Liver (tissue), 9 donors: ENCODE measurements around the gene EPS8. TPM values are rescaled to one million over a fixed set of nuclear protein-coding genes. Genes with fewer than 3 reads are reported as not detected.

Source experiments
- DNase-seq: peaks from one replicate; pipeline ENCODE4 v3.0.0-alpha.2; 2017; ENCODE audit warnings: low spot score
- H3K27ac ChIP-seq, 2 donors: one replicate each; pipeline ENCODE4 v1.7.0; 2013; ENCODE audit warnings: inconsistent platforms in 2 of 2, low read length in 2 of 2, control low read depth in 1 of 2, low read depth in 1 of 2, mild to moderate bottlenecking in 1 of 2
- H3K27me3 ChIP-seq, 4 donors: one replicate each; pipeline versions ENCODE4 v1.6.1 to v1.7.0; 2013; ENCODE audit warnings: low read length in 3 of 4, inconsistent platforms in 1 of 4, mild to moderate bottlenecking in 1 of 4, moderate library complexity in 1 of 4; ENCODE audit not compliant: control insufficient read depth in 4 of 4, insufficient read depth in 4 of 4
- H3K36me3 ChIP-seq, 4 donors: one replicate each; pipeline versions ENCODE4 v1.6.1 to v1.7.0; 2013; ENCODE audit warnings: low read length in 3 of 4, mild to moderate bottlenecking in 3 of 4, low read depth in 1 of 4, moderate library complexity in 1 of 4; ENCODE audit not compliant: control insufficient read depth in 4 of 4, insufficient read depth in 3 of 4
- H3K4me1 ChIP-seq, 4 donors: one replicate each; pipeline versions ENCODE4 v1.6.1 to v1.7.0; 2013; ENCODE audit warnings: low read length in 3 of 4, mild to moderate bottlenecking in 3 of 4, moderate library complexity in 1 of 4; ENCODE audit not compliant: control insufficient read depth in 4 of 4, insufficient read depth in 4 of 4
- H3K4me3 ChIP-seq, 3 donors: one replicate each; pipeline versions ENCODE4 v1.6.1 to v1.7.0; 2013; ENCODE audit warnings: low read length in 3 of 3, control low read depth in 1 of 3, low read depth in 1 of 3, mild to moderate bottlenecking in 1 of 3
- H3K9ac ChIP-seq, 2 donors: one replicate each; pipeline ENCODE4 v1.7.0; 2013; ENCODE audit warnings: low read length in 2 of 2, mild to moderate bottlenecking in 2 of 2, moderate library complexity in 2 of 2, control low read depth in 1 of 2, low read depth in 1 of 2
- H3K9me3 ChIP-seq, 4 donors: one replicate each; pipeline versions ENCODE4 v1.6.1 to v1.7.0; 2013; ENCODE audit warnings: low read length in 3 of 4; ENCODE audit not compliant: control insufficient read depth in 4 of 4
- ATF3 ChIP-seq: IDR thresholded peaks from 2 replicates; pipeline ENCODE4 v1.6.1; 2016; ENCODE audit warnings: antibody characterized with exemption
- CTCF ChIP-seq: fragments of 150-350 bp; IDR thresholded peaks from 2 replicates; pipeline ENCODE4 v1.5.1; 2017; ENCODE audit warnings: improper control_type of control experiment, low read depth, low read length; ENCODE audit not compliant: missing input control
- EGR1 ChIP-seq, 2 donors: IDR thresholded peaks; 2 replicates each; pipeline ENCODE4 v1.6.1; 2016 to 2018; ENCODE audit warnings: antibody characterized with exemption in 2 of 2, low read depth in 2 of 2
- FOXA1 ChIP-seq: IDR thresholded peaks from 2 replicates; pipeline ENCODE4 v1.6.1; 2016; ENCODE audit warnings: antibody characterized with exemption
- FOXA2 ChIP-seq: IDR thresholded peaks from 2 replicates; pipeline ENCODE4 v1.6.1; 2016; ENCODE audit warnings: antibody characterized with exemption
- GABPA ChIP-seq, 2 donors: IDR thresholded peaks in 1 of 2; conservative IDR thresholded peaks in 1 of 2; 2 replicates each; pipeline ENCODE4 v1.6.1; 2016; ENCODE audit warnings: antibody characterized with exemption in 2 of 2, mild to moderate bottlenecking in 1 of 2, moderate library complexity in 1 of 2
- HNF4A ChIP-seq, 2 donors: conservative IDR thresholded peaks; 2 replicates each; pipeline ENCODE4 v1.6.1; 2016; ENCODE audit warnings: antibody characterized with exemption in 2 of 2, mild to moderate bottlenecking in 2 of 2
- HNF4G ChIP-seq: IDR thresholded peaks from 2 replicates; pipeline ENCODE4 v1.6.1; 2016; ENCODE audit warnings: antibody characterized with exemption
- JUND ChIP-seq, 2 donors: IDR thresholded peaks; 2 replicates each; pipeline ENCODE4 v1.6.1; 2016; ENCODE audit warnings: antibody characterized with exemption in 2 of 2
- NR2F2 ChIP-seq: IDR thresholded peaks from 2 replicates; pipeline ENCODE4 v1.6.1; 2016; ENCODE audit warnings: antibody characterized with exemption
- RAD21 ChIP-seq, 2 donors: IDR thresholded peaks; 2 replicates each; pipeline ENCODE4 v1.6.1; 2016; ENCODE audit warnings: antibody characterized with exemption in 2 of 2, mild to moderate bottlenecking in 2 of 2
- REST ChIP-seq: IDR thresholded peaks from 2 replicates; pipeline ENCODE4 v1.6.1; 2016; ENCODE audit warnings: antibody characterized with exemption, mild to moderate bottlenecking
- RXRA ChIP-seq, 2 donors: IDR thresholded peaks; 2 replicates each; pipeline ENCODE4 v1.6.1; 2017 to 2018; ENCODE audit warnings: antibody characterized with exemption in 2 of 2, mild to moderate bottlenecking in 1 of 2
- SP1 ChIP-seq: IDR thresholded peaks from 2 replicates; pipeline ENCODE4 v1.6.1; 2018; ENCODE audit warnings: antibody characterized with exemption, mild to moderate bottlenecking
- TAF1 ChIP-seq: conservative IDR thresholded peaks from 2 replicates; pipeline ENCODE4 v1.6.1; 2016; ENCODE audit warnings: antibody characterized with exemption, mild to moderate bottlenecking
- YY1 ChIP-seq: IDR thresholded peaks from 2 replicates; pipeline ENCODE4 v1.6.1; 2016; ENCODE audit warnings: antibody characterized with exemption, mild to moderate bottlenecking
- WGBS: extraction: QIAGEN DNeasy Blood & Tissue Kit; methylation state at CpG from one replicate; pipeline ENCODE4 v1.1.7; 2013; 5-methylcytosine and 5-hydroxymethylcytosine counted together
- polyA plus RNA-seq, 2 donors: library from polyadenylated mRNA; stranded (reverse) in 1 of 2; unstranded in 1 of 2; fragments of 200-250 nt in 1 of 2; fragments of >200 nt in 1 of 2; fragmentation: Nextera tagmentation in 1 of 2; extraction: Ambion mirVana in 1 of 2; gene quantifications; one replicate each; pipeline versions ENCODE4 v1.2.1 to v1.2.3, GENCODE V29; 2013 to 2015
- total RNA-seq, 2 donors: library from RNA; depleted of rRNA; stranded (reverse); fragments of >200 nt; gene quantifications; one replicate each; pipeline ENCODE4 v1.2.3, GENCODE V29; 2014
- TF ChIP-seq, protein P1 (sequence below): IDR thresholded peaks from 2 replicates; pipeline ENCODE4 v1.6.1; 2016; ENCODE audit warnings: antibody characterized with exemption
- donor health status: healthy.
- donor health status: healthy.
- donor health status: healthy.
- donor health status: healthy.
- donor health status: healthy.

Gene EPS8
- total and polyA plus RNA-seq, 4 donors: 13.7 to 40.2 (median 15.0) TPM

DNA sequence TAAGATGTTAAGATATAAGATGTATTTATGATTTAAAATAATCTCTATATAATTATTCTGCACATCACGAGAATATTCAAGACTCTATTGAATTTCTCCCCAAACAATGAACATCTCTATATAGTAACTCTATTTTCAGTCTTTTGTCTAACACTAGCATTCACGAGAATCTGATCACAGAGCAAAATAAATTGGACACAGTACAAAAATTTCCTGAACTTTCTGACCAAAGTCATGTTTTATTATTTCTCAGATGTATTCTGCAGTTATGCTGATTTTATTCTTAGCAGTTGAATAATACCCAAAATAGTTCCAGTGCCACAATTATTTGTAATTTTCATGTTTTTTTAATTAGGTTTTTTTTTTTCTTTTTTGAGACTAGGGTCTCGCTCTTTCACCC lies 19.6 kb downstream of the EPS8 start:
- Histone ChIP-seq H3K4me3 (no peak overlapping the region), H3K27ac (no peak overlapping the region), H3K9ac (no peak overlapping the region), H3K9me3 (no peaks in the 10 kb centered on the region), H3K27me3 (no peaks in the 10 kb centered on the region), H3K4me1 (peaks cover 0 to 2% (median 0%) of the 10 kb centered on the region in 4 donors), H3K36me3 (peaks cover 0 to 3% (median 0%) of the 10 kb centered on the region in 4 donors)
- DNase-seq: no peak
- 77% methylated on average over 3 of the region's 3 CpGs for WGBS
- TF ChIP-seq CTCF (no peak), EGR1 (IDR thresholded peaks at IDR 0.05; ENCODE audit: low read depth in 2 of 2) (no peak), TAF1 (no peak)

GRCh38 chr12:15767301-15767700 lies 21.9 kb downstream of the EPS8 start:
- DNase-seq: no peak
- Histone ChIP-seq H3K27ac (no peak overlapping the region), H3K9ac (no peak overlapping the region), H3K9me3 (no peaks in the 10 kb centered on the region), H3K27me3 (no peaks in the 10 kb centered on the region), H3K4me1 (peaks cover 0 to 4% (median 0%) of the 10 kb centered on the region in 4 donors), H3K36me3 (peaks cover 0 to 3% (median 0%) of the 10 kb centered on the region in 4 donors), H3K4me3 (no peak overlapping the region)
- 68% methylated on average over 2 of the region's 2 CpGs for WGBS
- TF ChIP-seq JUND (IDR thresholded peaks at IDR 0.05) (no peak), FOXA1 (no peak), NR2F2 (no peak), CTCF (no peak), HNF4A (conservative IDR thresholded peaks at IDR 0.05) (no peak), SP1 (no peak), FOXA2 (no peak), ATF3 (no peak), TAF1 (no peak), RAD21 (IDR thresholded peaks at IDR 0.05) (no peak)

- Histone ChIP-seq H3K4me3 (no peak overlapping the region), H3K36me3 (peaks cover 0 to 3% (median 0%) of the 10 kb centered on the region in 4 donors), H3K4me1 (peaks cover 0 to 4% (median 0%) of the 10 kb centered on the region in 4 donors), H3K27ac (no peak overlapping the region), H3K9me3 (no peaks in the 10 kb centered on the region), H3K27me3 (no peaks in the 10 kb centered on the region), H3K9ac (no peak overlapping the region)
- no peak for DNase-seq
- WGBS: 87% methylated on average over 1 of the region's 1 CpG
- TF ChIP-seq, protein P1, sequence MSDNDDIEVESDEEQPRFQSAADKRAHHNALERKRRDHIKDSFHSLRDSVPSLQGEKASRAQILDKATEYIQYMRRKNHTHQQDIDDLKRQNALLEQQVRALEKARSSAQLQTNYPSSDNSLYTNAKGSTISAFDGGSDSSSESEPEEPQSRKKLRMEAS: no peak
- TF ChIP-seq REST (no peak), EGR1 (IDR thresholded peaks at IDR 0.05; ENCODE audit: low read depth in 2 of 2) (no peak), NR2F2 (no peak), FOXA1 (no peak), TAF1 (no peak), JUND (IDR thresholded peaks at IDR 0.05) (no peak), HNF4A (conservative IDR thresholded peaks at IDR 0.05) (no peak), CTCF (no peak), GABPA (IDR thresholded peaks at IDR 0.05 in 1 of 2, conservative IDR thresholded peaks at IDR 0.05 in 1 of 2) (no peak), SP1 (no peak), HNF4G (no peak), ATF3 (no peak), YY1 (no peak), FOXA2 (no peak), RXRA (IDR thresholded peaks at IDR 0.05) (no peak)
Observed at GRCh38 chr12:15763328-15763727, 25.9 kb downstream of the EPS8 start.
